Testis (tissue), 3 donors: ENCODE data around the gene ARHGEF40. TPM values are rescaled to one million over a fixed set of nuclear protein-coding genes. Genes with fewer than 3 reads are reported as not detected.

Source experiments
- DNase-seq: peaks from one replicate; pipeline ENCODE4 v3.0.0-alpha.2; 2019
- H3K27ac ChIP-seq, 2 donors: fragments of 200-600 bp; sonication (generic); one replicate each; pipeline ENCODE4 v1.5.1; 2019
- H3K27me3 ChIP-seq: fragments of 200-600 bp; sonication (generic); one replicate; pipeline ENCODE4 v1.5.1; 2019
- H3K36me3 ChIP-seq: fragments of 200-600 bp; sonication (generic); one replicate; pipeline ENCODE4 v1.5.1; 2017; ENCODE audit warnings: low read depth; ENCODE audit errors: missing control alignments
- H3K4me1 ChIP-seq: fragments of 200-600 bp; sonication (generic); one replicate; pipeline ENCODE4 v1.5.1; 2019
- H3K4me3 ChIP-seq, 2 donors: fragments of 200-600 bp; sonication (generic); one replicate each; pipeline ENCODE4 v1.5.1; 2017 to 2019
- H3K9me3 ChIP-seq: fragments of 200-600 bp; sonication (generic); one replicate; pipeline ENCODE4 v1.5.1; 2017
- POLR2A ChIP-seq: fragments of 450-650 bp; IDR thresholded peaks from one replicate; pipeline ENCODE4 v1.6.1; 2017; ENCODE audit warnings: antibody characterized with exemption, mild to moderate bottlenecking, moderate library complexity
- WGBS, 2 donors: methylation state at CpG; one replicate each; pipeline ENCODE4 v1.1.5; 2018; 5-methylcytosine and 5-hydroxymethylcytosine counted together
- intact Hi-C: fragments of 100-400 bp; cut with DNase I; formaldehyde crosslinking; loops from one replicate; pipeline ENCODE4 v1.15.1; 2023; ENCODE audit warnings: low total_unique reads
- polyA plus RNA-seq: library from polyadenylated mRNA; stranded (reverse); fragments of 350-450 nt; fragmentation: Illumina TruSeq; extraction: RNeasy Lipid Tissue Mini Kit (QIAGEN cat#74804); gene quantifications from one replicate; pipeline ENCODE4 v1.2.3, GENCODE V29; 2014; ENCODE audit warnings: low read depth, low replicate concordance; ENCODE audit not compliant: insufficient read depth
- total RNA-seq, 2 donors: library from RNA; depleted of rRNA; stranded (reverse); fragments of >200 nt; gene quantifications; one replicate each; pipeline ENCODE4 v1.2.3, GENCODE V29; 2016
- TF ChIP-seq, protein P1 (sequence below), 3 experiments: fragments of 450-650 bp in 2 of 3; fragments of 200-600 bp in 1 of 3; sonication (generic) in 1 of 3; IDR thresholded peaks; one replicate each; pipeline ENCODE4 v1.5.1; 2016 to 2019; ENCODE audit warnings: antibody characterized with exemption in 3 of 3, mild to moderate bottlenecking in 2 of 3, moderate library complexity in 1 of 3

ARHGEF40 gene
- total and polyA plus RNA-seq, 3 donors from 2014 or later, result 22.0 to 36.9 (median 30.5) TPM

- H3K27me3 ChIP-seq, result no peaks in the 10 kb centered on the region
- no peaks in the 10 kb centered on the region for H3K9me3 ChIP-seq
- no peak overlapping the region for H3K4me3 ChIP-seq
- DNase-seq, result no peak
- WGBS, 2 donors, result 80 to 83% methylated on average over 17 of the region's 17 CpGs
- H3K4me1 ChIP-seq, result no peaks in the 10 kb centered on the region
- H3K27ac ChIP-seq, result no peak overlapping the region
- intact Hi-C loops, result no loop called here
- no peak for TF ChIP-seq POLR2A
- TF ChIP-seq, protein P1, sequence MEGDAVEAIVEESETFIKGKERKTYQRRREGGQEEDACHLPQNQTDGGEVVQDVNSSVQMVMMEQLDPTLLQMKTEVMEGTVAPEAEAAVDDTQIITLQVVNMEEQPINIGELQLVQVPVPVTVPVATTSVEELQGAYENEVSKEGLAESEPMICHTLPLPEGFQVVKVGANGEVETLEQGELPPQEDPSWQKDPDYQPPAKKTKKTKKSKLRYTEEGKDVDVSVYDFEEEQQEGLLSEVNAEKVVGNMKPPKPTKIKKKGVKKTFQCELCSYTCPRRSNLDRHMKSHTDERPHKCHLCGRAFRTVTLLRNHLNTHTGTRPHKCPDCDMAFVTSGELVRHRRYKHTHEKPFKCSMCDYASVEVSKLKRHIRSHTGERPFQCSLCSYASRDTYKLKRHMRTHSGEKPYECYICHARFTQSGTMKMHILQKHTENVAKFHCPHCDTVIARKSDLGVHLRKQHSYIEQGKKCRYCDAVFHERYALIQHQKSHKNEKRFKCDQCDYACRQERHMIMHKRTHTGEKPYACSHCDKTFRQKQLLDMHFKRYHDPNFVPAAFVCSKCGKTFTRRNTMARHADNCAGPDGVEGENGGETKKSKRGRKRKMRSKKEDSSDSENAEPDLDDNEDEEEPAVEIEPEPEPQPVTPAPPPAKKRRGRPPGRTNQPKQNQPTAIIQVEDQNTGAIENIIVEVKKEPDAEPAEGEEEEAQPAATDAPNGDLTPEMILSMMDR (IDR thresholded peaks at IDR 0.05), result no peak
- no peaks in the 10 kb centered on the region for H3K36me3 ChIP-seq
These were observed 15.1 kb downstream of the ARHGEF40 start for GRCh38 chr14:21084998-21085853.

DNA sequence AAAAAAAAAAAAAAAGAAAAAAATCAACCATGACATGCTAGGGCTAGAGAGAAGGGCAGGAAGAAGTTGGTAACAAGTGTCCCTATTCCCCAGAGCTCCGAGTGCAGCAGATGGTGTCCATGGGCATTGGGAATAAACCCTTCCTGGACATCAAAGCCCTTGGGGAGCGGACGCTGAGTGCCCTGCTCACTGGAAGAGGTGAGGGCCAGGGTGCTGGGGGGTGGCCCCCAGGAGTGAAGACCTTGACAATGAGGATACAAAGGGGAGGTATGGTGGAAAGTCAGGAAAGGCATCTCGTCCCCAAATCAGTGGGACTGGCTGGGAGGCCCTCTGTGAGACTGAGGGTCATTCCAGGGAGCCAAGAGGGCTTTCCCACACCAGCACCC lies 16.8 kb downstream of the ARHGEF40 start:
- H3K4me1 ChIP-seq, result no peaks in the 10 kb centered on the region
- H3K36me3 ChIP-seq, result no peaks in the 10 kb centered on the region
- DNase-seq, result no peak
- H3K4me3 ChIP-seq, result no peak overlapping the region
- H3K9me3 ChIP-seq, result no peaks in the 10 kb centered on the region
- WGBS, 2 donors, result 71 to 84% methylated on average over 4 of the region's 4 CpGs
- no peak for TF ChIP-seq POLR2A
- TF ChIP-seq, protein P1 (IDR thresholded peaks at IDR 0.05), result no peak
- no peaks in the 10 kb centered on the region for H3K27me3 ChIP-seq
- no peak overlapping the region for H3K27ac ChIP-seq
- intact Hi-C loops, result no loop called here

DNA sequence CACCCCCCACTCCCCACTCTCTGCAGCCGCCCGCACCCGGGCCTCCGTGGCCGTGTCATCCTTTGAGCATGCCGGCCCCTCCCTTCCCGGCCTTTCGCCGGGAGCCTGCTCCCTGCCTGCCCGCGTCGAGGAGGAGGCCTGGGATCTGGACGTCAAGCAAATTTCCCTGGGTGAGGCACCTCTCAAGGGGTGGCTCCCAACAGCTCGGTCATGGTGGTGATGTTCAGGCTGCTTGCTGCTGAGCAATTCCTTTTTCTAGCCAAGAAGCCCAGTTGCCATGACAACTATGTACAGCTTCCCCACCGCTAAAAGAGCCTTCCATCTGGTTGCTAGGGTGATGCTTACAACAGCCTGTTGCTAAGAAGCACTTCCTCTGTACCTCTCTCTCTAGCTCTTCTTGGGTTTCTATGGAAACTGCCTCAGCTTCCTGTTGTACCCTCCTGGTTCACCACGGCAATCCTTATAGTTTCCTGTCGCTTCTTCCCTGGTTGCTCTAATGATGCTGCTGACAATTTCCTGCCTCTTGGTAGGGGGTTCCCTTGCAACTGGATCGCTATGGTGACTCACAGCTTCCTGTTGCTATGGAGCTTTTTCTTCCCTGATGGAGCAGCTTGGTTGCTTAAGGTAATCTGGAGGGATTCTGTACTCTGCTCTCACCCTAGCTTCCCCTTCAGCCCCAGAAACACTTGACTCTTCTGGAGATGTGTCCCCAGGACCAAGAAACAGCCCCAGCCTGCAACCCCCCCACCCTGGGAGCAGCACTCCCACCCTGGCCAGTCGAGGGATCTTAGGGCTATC lies 17.4 kb downstream of the ARHGEF40 start:
- H3K36me3 ChIP-seq, result no peaks in the 10 kb centered on the region

DNA sequence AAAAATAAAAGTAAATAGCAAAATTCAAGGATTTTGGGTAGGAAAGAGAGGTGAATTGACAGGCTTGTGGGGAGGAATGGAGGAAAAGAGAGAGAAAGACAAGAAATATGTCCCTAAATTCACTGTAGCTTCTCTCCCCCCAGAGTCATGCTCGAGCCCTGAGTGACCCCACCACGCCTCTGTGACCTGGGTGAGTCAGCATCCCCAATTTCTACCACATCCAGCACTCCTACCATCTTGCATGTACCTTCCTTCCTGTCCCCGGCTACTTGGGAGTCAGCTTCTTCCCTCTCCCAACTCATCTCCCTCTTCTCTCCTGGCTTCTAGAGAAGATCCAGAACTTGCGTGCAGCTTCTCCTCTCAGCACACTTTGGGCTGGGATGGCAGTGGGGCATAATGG lies 18.6 kb downstream of the ARHGEF40 start:
- DNase-seq, result no peak
- intact Hi-C loops, result no loop called here
- Histone ChIP-seq H3K4me1 (no peaks in the 10 kb centered on the region), H3K9me3 (no peaks in the 10 kb centered on the region), H3K27me3 (no peaks in the 10 kb centered on the region), H3K36me3 (no peaks in the 10 kb centered on the region), H3K4me3 (no peak overlapping the region), H3K27ac (no peak overlapping the region)
- no peak for TF ChIP-seq POLR2A
- TF ChIP-seq, protein P1 (IDR thresholded peaks at IDR 0.05), result no peak
- 75 to 79% methylated on average over 4 of the region's 4 CpGs for WGBS, 2 donors

More for the DNA sequence above, 17.4 kb downstream of the ARHGEF40 start:
- intact Hi-C loops, result no loop called here
- Histone ChIP-seq H3K27me3 (no peaks in the 10 kb centered on the region), H3K4me1 (no peaks in the 10 kb centered on the region), H3K27ac (no peak overlapping the region), H3K4me3 (no peak overlapping the region), H3K9me3 (no peaks in the 10 kb centered on the region)
- WGBS, 2 donors, result 59 to 66% methylated on average over 19 of the region's 19 CpGs
- TF ChIP-seq, protein P1 (IDR thresholded peaks at IDR 0.05), result no peak
- TF ChIP-seq POLR2A, result no peak
- no peak for DNase-seq
